Stomach (tissue), 4 donors: ENCODE data around the gene NNMT.

ENCODE experiments used
- EP300 ChIP-seq: sonication (generic); formaldehyde crosslinking; IDR thresholded peaks from one replicate; pipeline ENCODE4 v1.6.1; 2017; ENCODE audit warnings: antibody characterized with exemption
- POLR2AphosphoS5 ChIP-seq, 3 donors: sonication (generic); formaldehyde crosslinking; IDR thresholded peaks; one replicate each; pipeline ENCODE4 v1.6.1; 2016; ENCODE audit warnings: antibody characterized with exemption in 3 of 3
- TF ChIP-seq, protein P1 (sequence below), 7 experiments: fragments of 450-650 bp in 4 of 7; fragments of 200-600 bp in 3 of 7; sonication (generic) in 3 of 7; IDR thresholded peaks; one replicate each; pipeline ENCODE4 v1.5.1; 2016 to 2019; ENCODE audit warnings: antibody characterized with exemption in 7 of 7, control low read depth in 2 of 7, mild to moderate bottlenecking in 1 of 7

DNA sequence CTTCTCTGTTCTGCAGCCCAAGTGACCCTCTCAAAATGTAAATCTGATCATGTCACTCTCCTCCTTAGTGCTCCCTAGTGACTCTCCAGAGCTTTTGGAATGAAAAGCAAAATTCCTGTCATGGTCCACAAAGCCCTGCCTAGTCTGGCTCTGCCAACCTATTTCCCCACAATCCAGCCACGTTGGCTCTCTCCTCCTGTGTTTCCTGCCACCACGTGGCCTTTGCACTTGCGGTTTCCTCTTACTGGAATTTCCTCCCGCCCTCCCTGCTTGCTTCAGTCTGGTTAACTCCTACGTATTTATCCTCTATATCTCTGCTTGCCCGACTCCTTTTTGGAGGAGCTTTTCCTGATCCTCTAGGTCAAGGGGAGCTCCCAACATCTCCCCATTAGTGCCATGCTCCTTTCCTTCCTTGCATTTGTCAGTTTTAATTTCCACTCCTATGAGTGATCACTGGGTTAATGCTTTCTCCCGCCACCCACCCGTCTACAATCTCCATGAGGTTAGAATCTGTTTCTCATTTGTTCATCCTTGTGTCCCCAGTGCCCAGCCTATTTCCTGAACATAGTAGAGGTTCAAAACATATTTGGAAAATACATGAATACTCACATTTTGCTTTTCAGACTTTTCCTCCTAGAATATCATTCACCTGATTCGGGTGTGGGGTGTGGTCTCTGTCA lies 11.5 kb downstream of the NNMT start:
- TF ChIP-seq POLR2AphosphoS5 (IDR thresholded peaks at IDR 0.05) (peak in 2 of 3 donors; percentile 61 to 89), EP300 (peak; percentile 55)
- TF ChIP-seq, protein P1, sequence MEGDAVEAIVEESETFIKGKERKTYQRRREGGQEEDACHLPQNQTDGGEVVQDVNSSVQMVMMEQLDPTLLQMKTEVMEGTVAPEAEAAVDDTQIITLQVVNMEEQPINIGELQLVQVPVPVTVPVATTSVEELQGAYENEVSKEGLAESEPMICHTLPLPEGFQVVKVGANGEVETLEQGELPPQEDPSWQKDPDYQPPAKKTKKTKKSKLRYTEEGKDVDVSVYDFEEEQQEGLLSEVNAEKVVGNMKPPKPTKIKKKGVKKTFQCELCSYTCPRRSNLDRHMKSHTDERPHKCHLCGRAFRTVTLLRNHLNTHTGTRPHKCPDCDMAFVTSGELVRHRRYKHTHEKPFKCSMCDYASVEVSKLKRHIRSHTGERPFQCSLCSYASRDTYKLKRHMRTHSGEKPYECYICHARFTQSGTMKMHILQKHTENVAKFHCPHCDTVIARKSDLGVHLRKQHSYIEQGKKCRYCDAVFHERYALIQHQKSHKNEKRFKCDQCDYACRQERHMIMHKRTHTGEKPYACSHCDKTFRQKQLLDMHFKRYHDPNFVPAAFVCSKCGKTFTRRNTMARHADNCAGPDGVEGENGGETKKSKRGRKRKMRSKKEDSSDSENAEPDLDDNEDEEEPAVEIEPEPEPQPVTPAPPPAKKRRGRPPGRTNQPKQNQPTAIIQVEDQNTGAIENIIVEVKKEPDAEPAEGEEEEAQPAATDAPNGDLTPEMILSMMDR (IDR thresholded peaks at IDR 0.05), result no peak
